IPS-18a (cell line): Measurements from ENCODE around the gene KRT222.

Source experiments
- H3K27ac ChIP-seq: one replicate; pipeline ENCODE4 v1.5.1; 2013; ENCODE audit warnings: low read length
- H3K27me3 ChIP-seq: one replicate; pipeline ENCODE4 v1.6.1; 2013; ENCODE audit warnings: mild to moderate bottlenecking, low read length; ENCODE audit not compliant: control insufficient read depth, insufficient read depth
- H3K36me3 ChIP-seq: one replicate; pipeline ENCODE4 v1.6.1; 2013; ENCODE audit warnings: low read depth, low read length; ENCODE audit not compliant: control insufficient read depth
- H3K4me1 ChIP-seq: one replicate; pipeline ENCODE4 v1.6.1; 2013; ENCODE audit warnings: low read depth, low read length; ENCODE audit not compliant: control insufficient read depth
- H3K4me3 ChIP-seq: one replicate; pipeline ENCODE4 v1.5.1; 2013; ENCODE audit warnings: low read length
- H3K9ac ChIP-seq: one replicate; pipeline ENCODE4 v1.6.1; 2013; ENCODE audit warnings: mild to moderate bottlenecking, low read length, moderate library complexity
- H3K9me3 ChIP-seq: one replicate; pipeline ENCODE4 v1.6.1; 2013; ENCODE audit warnings: low read depth, low read length; ENCODE audit not compliant: control insufficient read depth

KRT222 gene

GRCh38 chr17:40687106-40687505 lies 22.1 kb upstream of the KRT222 start:
- no peaks in the 10 kb centered on the region for H3K27me3 ChIP-seq
- no peak overlapping the region for H3K9ac ChIP-seq
- no peak overlapping the region for H3K27ac ChIP-seq
- H3K9me3 ChIP-seq: no peaks in the 10 kb centered on the region
- no peak overlapping the region for H3K4me3 ChIP-seq
- no peaks in the 10 kb centered on the region for H3K36me3 ChIP-seq
- no peaks in the 10 kb centered on the region for H3K4me1 ChIP-seq

GRCh38 chr17:40686192-40686591 lies 21.2 kb upstream of the KRT222 start:
- Histone ChIP-seq H3K36me3 (no peaks in the 10 kb centered on the region), H3K4me1 (no peaks in the 10 kb centered on the region), H3K27me3 (no peaks in the 10 kb centered on the region), H3K4me3 (no peak overlapping the region), H3K9ac (no peak overlapping the region), H3K27ac (no peak overlapping the region), H3K9me3 (no peaks in the 10 kb centered on the region)

GRCh38 chr17:40680998-40681397 lies 16.0 kb upstream of the KRT222 start:
- no peaks in the 10 kb centered on the region for H3K4me1 ChIP-seq
- no peak overlapping the region for H3K4me3 ChIP-seq
- H3K27ac ChIP-seq: no peak overlapping the region
- H3K27me3 ChIP-seq: no peaks in the 10 kb centered on the region
- H3K9me3 ChIP-seq: no peaks in the 10 kb centered on the region
- H3K36me3 ChIP-seq: no peaks in the 10 kb centered on the region
- H3K9ac ChIP-seq: no peak overlapping the region

GRCh38 chr17:40679523-40679907 lies 14.5 kb upstream of the KRT222 start:
- H3K4me1 ChIP-seq: no peaks in the 10 kb centered on the region
- H3K27ac ChIP-seq: no peak overlapping the region
- no peaks in the 10 kb centered on the region for H3K9me3 ChIP-seq
- H3K4me3 ChIP-seq: no peak overlapping the region
- H3K36me3 ChIP-seq: no peaks in the 10 kb centered on the region
- no peak overlapping the region for H3K9ac ChIP-seq
- H3K27me3 ChIP-seq: no peaks in the 10 kb centered on the region

GRCh38 chr17:40678902-40679522 lies 14.0 kb upstream of the KRT222 start:
- Histone ChIP-seq H3K4me3 (no peak overlapping the region), H3K27me3 (no peaks in the 10 kb centered on the region), H3K36me3 (no peaks in the 10 kb centered on the region), H3K9me3 (no peaks in the 10 kb centered on the region), H3K27ac (no peak overlapping the region), H3K4me1 (no peaks in the 10 kb centered on the region), H3K9ac (no peak overlapping the region)

GRCh38 chr17:40675905-40676304 lies 10.9 kb upstream of the KRT222 start:
- H3K27ac ChIP-seq: no peak overlapping the region
- H3K9ac ChIP-seq: no peak overlapping the region
- no peaks in the 10 kb centered on the region for H3K4me1 ChIP-seq
- no peaks in the 10 kb centered on the region for H3K36me3 ChIP-seq
- H3K27me3 ChIP-seq: no peaks in the 10 kb centered on the region
- H3K9me3 ChIP-seq: no peaks in the 10 kb centered on the region
- no peak overlapping the region for H3K4me3 ChIP-seq

GRCh38 chr17:40672654-40673053 lies 7.7 kb upstream of the KRT222 start:
- Histone ChIP-seq H3K27me3 (no peaks in the 10 kb centered on the region), H3K4me3 (no peak overlapping the region), H3K27ac (no peak overlapping the region), H3K9ac (no peak overlapping the region), H3K9me3 (no peaks in the 10 kb centered on the region), H3K4me1 (no peaks in the 10 kb centered on the region), H3K36me3 (no peaks in the 10 kb centered on the region)

GRCh38 chr17:40671282-40671681 lies 6.3 kb upstream of the KRT222 start:
- H3K27me3 ChIP-seq: no peaks in the 10 kb centered on the region

GRCh38 chr17:40666331-40666730 lies 1.4 kb upstream of the KRT222 start:
- Histone ChIP-seq H3K27ac (no peak overlapping the region), H3K27me3 (no peaks in the 10 kb centered on the region), H3K4me3 (no peak overlapping the region), H3K9ac (no peak overlapping the region), H3K9me3 (no peaks in the 10 kb centered on the region), H3K4me1 (peaks cover 4% of the 10 kb centered on the region), H3K36me3 (no peaks in the 10 kb centered on the region)

More at GRCh38 chr17:40671282-40671681, 6.3 kb upstream of the KRT222 start:
- no peaks in the 10 kb centered on the region for H3K4me1 ChIP-seq
- no peaks in the 10 kb centered on the region for H3K9me3 ChIP-seq
- H3K9ac ChIP-seq: no peak overlapping the region
- no peaks in the 10 kb centered on the region for H3K36me3 ChIP-seq
- H3K27ac ChIP-seq: no peak overlapping the region
- no peak overlapping the region for H3K4me3 ChIP-seq

GRCh38 chr17:40663252-40663651 lies 1.7 kb downstream of the KRT222 start:
- Histone ChIP-seq H3K4me3 (no peak overlapping the region), H3K9me3 (no peaks in the 10 kb centered on the region), H3K4me1 (peaks cover 4% of the 10 kb centered on the region)

GRCh38 chr17:40659911-40660310 lies 5.1 kb downstream of the KRT222 start:
- H3K27me3 ChIP-seq: no peaks in the 10 kb centered on the region
- H3K9me3 ChIP-seq: no peaks in the 10 kb centered on the region
- H3K36me3 ChIP-seq: no peaks in the 10 kb centered on the region
- peaks cover 4% of the 10 kb centered on the region for H3K4me1 ChIP-seq
- H3K9ac ChIP-seq: no peak overlapping the region
- no peak overlapping the region for H3K4me3 ChIP-seq
- H3K27ac ChIP-seq: no peak overlapping the region

More at GRCh38 chr17:40663252-40663651, 1.7 kb downstream of the KRT222 start:
- Histone ChIP-seq H3K27me3 (no peaks in the 10 kb centered on the region), H3K36me3 (no peaks in the 10 kb centered on the region), H3K27ac (no peak overlapping the region), H3K9ac (no peak overlapping the region)

GRCh38 chr17:40658396-40658795 lies 6.6 kb downstream of the KRT222 start:
- H3K9ac ChIP-seq: no peak overlapping the region

More at GRCh38 chr17:40658396-40658795, 6.6 kb downstream of the KRT222 start:
- Histone ChIP-seq H3K27ac (no peak overlapping the region), H3K36me3 (no peaks in the 10 kb centered on the region), H3K27me3 (no peaks in the 10 kb centered on the region), H3K4me1 (no peaks in the 10 kb centered on the region), H3K4me3 (no peak overlapping the region), H3K9me3 (no peaks in the 10 kb centered on the region)
